H1 (cell line): ENCODE data around the gene CIITA. TPM values are rescaled to one million over a fixed set of nuclear protein-coding genes. Genes with fewer than 3 reads are reported as not detected.

Experiments used
- CTCF ChIA-PET: fragments of 300-600 bp; sonication (Branson Sonifier 250); formaldehyde crosslinking; loops from one replicate; lab custom pipeline; 2021; ENCODE audit not compliant: partially characterized antibody; lab: Charles Lee
- POLR2A ChIA-PET: fragments of 300-600 bp; sonication (Branson Sonifier 250); formaldehyde crosslinking; loops from one replicate; lab custom pipeline; 2021; ENCODE audit warnings: inconsistent platforms; ENCODE audit not compliant: partially characterized antibody; lab: Charles Lee
- DNase-seq, 2 experiments: peaks; one replicate each; pipeline versions ENCODE4 v3.0.0 to v3.0.0-alpha.2; 2010 to 2022; ENCODE audit warnings: low spot score in 2 of 2, low read depth in 1 of 2, mixed read lengths in 1 of 2
- FAIRE-seq: peaks from 2 replicates; lab custom pipeline; 2011; peaks lifted over from hg19 to GRCh38; lab: Jason Lieb, UNC
- H2AFZ ChIP-seq: 2 replicates; pipeline ENCODE4 v1.8.1; 2012; ENCODE audit warnings: low read length, inconsistent platforms
- H2AK5ac ChIP-seq: 2 replicates; pipeline ENCODE4 v1.6.1; 2013; ENCODE audit warnings: low read depth, low read length
- H2BK120ac ChIP-seq: replicated peaks from 2 replicates; pipeline ENCODE3; 2013; ENCODE audit warnings: low read depth, low read length, inconsistent platforms
- H2BK12ac ChIP-seq: 2 replicates; pipeline ENCODE4 v1.6.1; 2013; ENCODE audit warnings: low read depth, low read length
- H2BK15ac ChIP-seq: 2 replicates; pipeline ENCODE4 v1.6.1; 2013; ENCODE audit warnings: low read length
- H2BK20ac ChIP-seq: 2 replicates; pipeline ENCODE4 v1.6.1; 2013; ENCODE audit warnings: low read length
- H2BK5ac ChIP-seq: 2 replicates; pipeline ENCODE4 v1.6.1; 2013; ENCODE audit warnings: low read depth, low read length
- H3K14ac ChIP-seq: 2 replicates; pipeline ENCODE4 v1.6.1; 2013; ENCODE audit warnings: inconsistent platforms; ENCODE audit not compliant: insufficient read length
- H3K18ac ChIP-seq: 2 replicates; pipeline ENCODE4 v1.6.1; 2013; ENCODE audit warnings: low read length; ENCODE audit errors: extremely low read depth
- H3K23ac ChIP-seq: 2 replicates; pipeline ENCODE4 v1.6.1; 2013; ENCODE audit warnings: inconsistent platforms; ENCODE audit not compliant: insufficient read length
- H3K23me2 ChIP-seq: 2 replicates; pipeline ENCODE4 v1.6.1; 2013; ENCODE audit warnings: low read depth, low read length
- H3K27ac ChIP-seq: 2 replicates; pipeline ENCODE4 v1.6.1; 2011; ENCODE audit warnings: low read depth, low read length, inconsistent platforms
- H3K27me3 ChIP-seq, 4 experiments: replicated peaks in 1 of 4; 1 replicate in 1 of 4; 2 replicates in 3 of 4; pipeline versions ENCODE4 v1.6.1 to v1.8.1; 2011 to 2013; ENCODE audit warnings: low read length in 3 of 4, mild to moderate bottlenecking in 3 of 4, inconsistent platforms in 2 of 4, mixed read lengths in 2 of 4, moderate library complexity in 1 of 4; ENCODE audit not compliant: control insufficient read depth in 3 of 4, insufficient read depth in 3 of 4; ENCODE audit errors: extremely low read depth in 1 of 4
- H3K36me3 ChIP-seq, 4 experiments: 2 replicates each; pipeline versions ENCODE4 v1.6.1 to v1.8.1; 2011 to 2013; ENCODE audit warnings: mild to moderate bottlenecking in 4 of 4, low read length in 3 of 4, moderate library complexity in 2 of 4, control low read depth in 1 of 4, inconsistent platforms in 1 of 4; ENCODE audit not compliant: insufficient read depth in 4 of 4, control insufficient read depth in 2 of 4
- H3K4ac ChIP-seq: replicated peaks from 2 replicates; pipeline ENCODE3; 2013; ENCODE audit warnings: low read length, low read depth, mixed read lengths, inconsistent platforms; ENCODE audit not compliant: insufficient read length
- H3K4me1 ChIP-seq, 4 experiments: replicated peaks in 1 of 4; 1 replicate in 1 of 4; 2 replicates in 3 of 4; pipeline versions ENCODE4 v1.6.1 to v1.8.1; 2011 to 2013; ENCODE audit warnings: low read length in 3 of 4, inconsistent platforms in 2 of 4, mixed read lengths in 1 of 4; ENCODE audit not compliant: insufficient read depth in 4 of 4, control insufficient read depth in 3 of 4
- H3K4me2 ChIP-seq, 2 experiments: 2 replicates each; pipeline versions ENCODE4 v1.6.1 to v1.8.1; 2011 to 2013; ENCODE audit warnings: low read depth in 2 of 2, low read length in 2 of 2, control low read depth in 1 of 2, inconsistent platforms in 1 of 2, mild to moderate bottlenecking in 1 of 2; ENCODE audit not compliant: insufficient read depth in 1 of 2
- H3K4me3 ChIP-seq, 4 experiments: fragments of 200-600, 300-600 bp in 1 of 4; sonication (generic), shearing (Covaris generic), sonication (Bioruptor Twin) in 1 of 4; 2 replicates each; pipeline versions ENCODE4 v1.5.1 to v1.8.1; 2011 to 2016; ENCODE audit warnings: low read length in 4 of 4, low read depth in 3 of 4, control low read depth in 2 of 4, inconsistent platforms in 2 of 4, mild to moderate bottlenecking in 2 of 4, mixed read lengths in 1 of 4, moderate library complexity in 1 of 4; ENCODE audit not compliant: insufficient read depth in 2 of 4; ENCODE audit errors: extremely low read depth in 1 of 4
- H3K56ac ChIP-seq: replicated peaks from 2 replicates; pipeline ENCODE3; 2013; ENCODE audit warnings: low read depth, mild to moderate bottlenecking, mixed read lengths, low read length, inconsistent platforms; ENCODE audit not compliant: insufficient read length
- H3K79me1 ChIP-seq: 2 replicates; pipeline ENCODE4 v1.6.1; 2013; ENCODE audit warnings: low read depth, low read length, control low read depth
- H3K79me2 ChIP-seq, 2 experiments: 2 replicates each; pipeline versions ENCODE4 v1.6.1 to v1.8.1; 2012 to 2013; ENCODE audit warnings: low read length in 2 of 2, mild to moderate bottlenecking in 2 of 2, inconsistent platforms in 1 of 2; ENCODE audit not compliant: insufficient read depth in 2 of 2, control insufficient read depth in 1 of 2
- H3K9ac ChIP-seq, 4 experiments: replicated peaks in 1 of 4; 1 replicate in 1 of 4; 2 replicates in 3 of 4; pipeline versions ENCODE4 v1.6.1 to v1.8.1; 2011 to 2013; ENCODE audit warnings: low read depth in 3 of 4, low read length in 3 of 4, control low read depth in 2 of 4, mild to moderate bottlenecking in 2 of 4, moderate library complexity in 2 of 4, inconsistent platforms in 1 of 4; ENCODE audit errors: extremely low read depth in 1 of 4
- H3K9me3 ChIP-seq, 2 experiments: 2 replicates each; pipeline versions ENCODE4 v1.6.1 to v1.8.1; 2012 to 2013; ENCODE audit warnings: mild to moderate bottlenecking in 2 of 2, moderate library complexity in 2 of 2, control low read depth in 1 of 2, inconsistent platforms in 1 of 2, low read depth in 1 of 2, low read length in 1 of 2, mixed read lengths in 1 of 2; ENCODE audit not compliant: insufficient read depth in 2 of 2
- H4K20me1 ChIP-seq, 2 experiments: replicated peaks in 1 of 2; 2 replicates each; pipeline versions ENCODE3 to v1.8.1; 2011 to 2013; ENCODE audit warnings: inconsistent platforms in 2 of 2, low read length in 2 of 2, mild to moderate bottlenecking in 1 of 2; ENCODE audit not compliant: insufficient read depth in 2 of 2, control insufficient read depth in 1 of 2
- H4K5ac ChIP-seq: 2 replicates; pipeline ENCODE4 v1.6.1; 2013; ENCODE audit warnings: low read length, low read depth, mixed read lengths, inconsistent platforms; ENCODE audit not compliant: insufficient read length
- H4K8ac ChIP-seq: 2 replicates; pipeline ENCODE4 v1.8.0; 2013; ENCODE audit warnings: mild to moderate bottlenecking, moderate library complexity, low read length, inconsistent platforms; ENCODE audit not compliant: insufficient read depth; ENCODE audit errors: extremely low read depth
- H4K91ac ChIP-seq: replicated peaks from 2 replicates; pipeline ENCODE3; 2013; ENCODE audit warnings: low read length, mixed read lengths, inconsistent platforms; ENCODE audit not compliant: insufficient read length
- ASH2L ChIP-seq: fragments of 200-600, 300-600 bp; sonication (generic); IDR thresholded peaks from one replicate; pipeline ENCODE4 v1.7.1; 2017; ENCODE audit warnings: low read length
- BCL11A ChIP-seq, 2 experiments: IDR thresholded peaks; one replicate each; pipeline ENCODE4 v1.6.1; 2011; ENCODE audit warnings: low read depth in 2 of 2, low read length in 2 of 2, mild to moderate bottlenecking in 2 of 2
- CBX5 ChIP-seq: fragments of 300-800, 300-1000 bp; sonication (generic); IDR thresholded peaks from 2 replicates; pipeline ENCODE4 v1.7.1; 2016; ENCODE audit warnings: antibody characterized with exemption, low read length, low read depth
- CREB1 ChIP-seq: IDR thresholded peaks from 2 replicates; pipeline ENCODE4 v1.6.1; 2012; ENCODE audit warnings: inconsistent platforms
- EGR1 ChIP-seq: IDR thresholded peaks from 2 replicates; pipeline ENCODE4 v1.6.1; 2011; ENCODE audit warnings: low read depth, low read length, borderline replicate concordance
- MAFK ChIP-seq: IDR thresholded peaks from 2 replicates; pipeline ENCODE4 v1.6.1; 2012; ENCODE audit warnings: low read depth, mild to moderate bottlenecking, improper control_type of control experiment, low read length
- NANOG ChIP-seq: IDR thresholded peaks from 2 replicates; pipeline ENCODE4 v1.6.1; 2011; ENCODE audit warnings: low read length, low read depth, mild to moderate bottlenecking, inconsistent platforms; ENCODE audit not compliant: insufficient read depth, poor library complexity, severe bottlenecking
- RXRA ChIP-seq: IDR thresholded peaks from 2 replicates; pipeline ENCODE4 v1.6.1; 2011; ENCODE audit warnings: low read depth, mild to moderate bottlenecking, low read length, moderate library complexity; ENCODE audit not compliant: insufficient read depth
- SIRT6 ChIP-seq: IDR thresholded peaks from one replicate; pipeline ENCODE4 v1.7.1; 2012; ENCODE audit warnings: low read length, inconsistent platforms
- TAF1 ChIP-seq: IDR thresholded peaks from 2 replicates; pipeline ENCODE4 v1.6.1; 2011; ENCODE audit warnings: mild to moderate bottlenecking, low read depth, low read length
- TAF7 ChIP-seq: optimal IDR thresholded peaks from 2 replicates; pipeline ENCODE3; 2011; ENCODE audit warnings: low read depth, mild to moderate bottlenecking, inconsistent platforms, low read length, moderate library complexity, borderline replicate concordance
- YY1 ChIP-seq: IDR thresholded peaks from 2 replicates; pipeline ENCODE4 v1.6.1; 2011; ENCODE audit warnings: low read depth, mild to moderate bottlenecking, low read length
- ZNF274 ChIP-seq: IDR thresholded peaks from 2 replicates; pipeline ENCODE4 v1.7.0; 2012; ENCODE audit warnings: low read length, borderline replicate concordance; ENCODE audit errors: extremely low read depth
- WGBS, 2 experiments: shearing (Covaris generic) in 1 of 2; methylation state at CpG; one replicate each; pipeline versions ENCODE4 v1.1.6 to v1.1.7; 2013 to 2015; ENCODE audit warnings: low lambda C conversion rate in 2 of 2, mixed read lengths in 2 of 2, inconsistent platforms in 1 of 2, low coverage in 1 of 2, missing lambda C conversion rate in 1 of 2; ENCODE audit not compliant: insufficient replicate concordance in 2 of 2, insufficient coverage in 1 of 2, insufficient read length in 1 of 2; ENCODE audit errors: extremely low coverage in 1 of 2, missing lambda C conversion rate in 1 of 2; 5-methylcytosine and 5-hydroxymethylcytosine counted together
- polyA plus RNA-seq, 7 experiments: library from polyadenylated mRNA; depleted of rRNA in 3 of 7; stranded (reverse) in 5 of 7; unstranded in 2 of 7; fragments of >200 nt in 5 of 7; fragments of 200-250 nt in 2 of 7; gene quantifications; 1 replicate in 5 of 7; 2 replicates in 1 of 7; 4 replicates in 1 of 7; pipeline versions ENCODE4 v1.2.1 to v1.2.3, GENCODE V29; 2011 to 2013; ENCODE audit warnings: missing spikeins in 2 of 7, mixed read lengths in 2 of 7
- total RNA-seq: library from RNA; stranded (reverse); fragmentation: NEBNext Ultra II Directional; extraction: Animal tissue kit (Norgen Biotek cat#: 25700); gene quantifications from 2 replicates; pipeline ENCODE4 v1.2.1, GENCODE V29; 2021
- TF ChIP-seq, protein P1 (sequence below): IDR thresholded peaks from 2 replicates; pipeline ENCODE4 v1.6.1; 2012; ENCODE audit warnings: inconsistent platforms

Gene CIITA
- total and polyA plus RNA-seq, 2 of the 8 experiments (the other 6 are each of a cell fraction or from before 2014, with no cell fraction given) = 0.07 to 0.17 TPM

DNA sequence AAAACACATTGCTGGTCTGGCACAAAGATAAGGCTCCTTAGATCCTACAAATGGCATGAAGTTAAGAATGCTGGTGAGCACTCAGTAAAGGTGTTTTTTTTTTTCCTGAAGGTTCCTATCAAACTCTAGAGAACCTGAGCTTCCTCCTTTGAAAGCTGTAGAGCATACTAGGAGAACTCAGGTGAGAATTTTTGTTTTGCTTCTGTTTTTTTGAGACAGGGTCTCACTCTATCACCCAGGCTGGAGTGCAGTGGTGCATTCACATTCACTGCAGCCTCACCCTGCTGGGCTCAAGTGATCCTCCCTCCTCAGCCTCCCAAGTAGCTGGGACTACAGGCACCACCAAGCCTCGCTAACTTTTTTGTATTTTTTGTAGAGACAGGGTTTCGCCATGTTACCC lies 21.0 kb upstream of the CIITA start:
- whole genome bisulfite sequencing, 2 experiments = 92% methylated on average over 2 of the region's 2 CpGs; no CpG with 5 or more reads in 1 of the 2 experiments
- Histone ChIP-seq H3K56ac (no peak overlapping the region), H3K27ac (no peak overlapping the region), H4K20me1 (peaks cover 0 to 4% of the 10 kb centered on the region in 2 experiments), H2AFZ (no peak overlapping the region), H3K79me1 (no peaks in the 10 kb centered on the region), H3K23me2 (peaks cover 7% of the 10 kb centered on the region; the same call in 1 of the 2 replicates), H3K36me3 (no peaks in the 10 kb centered on the region), H2BK20ac (no peak overlapping the region), H3K23ac (no peak overlapping the region), H2BK12ac (no peak overlapping the region), H2BK5ac (no peak overlapping the region), H4K8ac (no peak overlapping the region), H3K4me1 (no peaks in the 10 kb centered on the region), H3K14ac (no peak overlapping the region), H3K79me2 (no peaks in the 10 kb centered on the region), H3K9ac (no peak overlapping the region), H2BK120ac (no peak overlapping the region), H3K27me3 (no peaks in the 10 kb centered on the region; a peak in 1 of 7 replicates), H4K91ac (no peak overlapping the region), H3K9me3 (no peaks in the 10 kb centered on the region), H3K4me2 (no peak overlapping the region), H3K4ac (no peak overlapping the region), H2BK15ac (no peak overlapping the region), H3K4me3 (no peak overlapping the region), H2AK5ac (no peak overlapping the region), H3K18ac (no peak overlapping the region), H4K5ac (no peak overlapping the region)
- ChIA-PET CTCF (interaction anchor here (1.3 to 2.0 kb wide), 3 partner anchors 8 to 23 kb away, joined by 3 to 6 read pairs (median 4); partner anchors contain the start of gene CIITA), POLR2A (no interaction called here)
- FAIRE-seq (no peak), DNase-seq (no peak)
- TF ChIP-seq ZNF274 = no peak
- TF ChIP-seq NANOG = no peak
- no peak for TF ChIP-seq CREB1
- no peak for TF ChIP-seq BCL11A (IDR thresholded peaks at IDR 0.05; ENCODE audit: low read depth in 2 of 2, low read length in 2 of 2)
- TF ChIP-seq, protein P1, sequence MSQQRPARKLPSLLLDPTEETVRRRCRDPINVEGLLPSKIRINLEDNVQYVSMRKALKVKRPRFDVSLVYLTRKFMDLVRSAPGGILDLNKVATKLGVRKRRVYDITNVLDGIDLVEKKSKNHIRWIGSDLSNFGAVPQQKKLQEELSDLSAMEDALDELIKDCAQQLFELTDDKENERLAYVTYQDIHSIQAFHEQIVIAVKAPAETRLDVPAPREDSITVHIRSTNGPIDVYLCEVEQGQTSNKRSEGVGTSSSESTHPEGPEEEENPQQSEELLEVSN = no peak
- TF ChIP-seq TAF7 = no peak
- no peak for TF ChIP-seq CBX5
- TF ChIP-seq YY1 = no peak
- no peak for TF ChIP-seq MAFK
- TF ChIP-seq ASH2L = no peak
- TF ChIP-seq RXRA = no peak
- TF ChIP-seq SIRT6 = no peak
- no peak for TF ChIP-seq EGR1
- no peak for TF ChIP-seq TAF1
